ENCODE data around the gene NEBL. TPM values are rescaled to one million over a fixed set of nuclear protein-coding genes. Genes with fewer than 3 reads are reported as not detected.

The NEBL gene
- total RNA-seq, 2 experiments from 2014 or later: 0.07 to 0.34 TPM

- H3K27ac Mint-ChIP-seq: no peak overlapping the region
- H3K4me1 Mint-ChIP-seq (ENCODE audit: low read depth): no peaks in the 10 kb centered on the region
- H3K4me3 Mint-ChIP-seq: no peak overlapping the region
- ATAC-seq: no peak
- CTCF ChIA-PET: no interaction called here
- POLR2A ChIA-PET: no interaction called here
- H3K9me3 Mint-ChIP-seq: peaks cover 5% of the 10 kb centered on the region
- H3K36me3 Mint-ChIP-seq (ENCODE audit: low read depth): no peaks in the 10 kb centered on the region
- no peak for DNase-seq
- no peak for TF ChIP-seq CTCF (IDR thresholded peaks at IDR 0.05)
- no peaks in the 10 kb centered on the region for H3K27me3 Mint-ChIP-seq
- intact Hi-C loops (cut with micrococcal nuclease): no loop called here
Measured at GRCh38 chr10:20935931-20936330, 38.8 kb upstream of the NEBL start.

- intact Hi-C loops (cut with micrococcal nuclease): no loop called here
- DNase-seq (no peak), ATAC-seq (no peak)
- CTCF ChIA-PET: no interaction called here
- Mint-ChIP-seq H3K27ac (no peak overlapping the region), H3K9me3 (peaks cover 5% of the 10 kb centered on the region), H3K36me3 (ENCODE audit: low read depth) (no peaks in the 10 kb centered on the region), H3K4me1 (ENCODE audit: low read depth) (no peaks in the 10 kb centered on the region), H3K4me3 (no peak overlapping the region), H3K27me3 (no peaks in the 10 kb centered on the region)
- POLR2A ChIA-PET: no interaction called here
- TF ChIP-seq CTCF (IDR thresholded peaks at IDR 0.05): no peak
Measured at GRCh38 chr10:20935301-20935700, 38.2 kb upstream of the NEBL start.

- no peak overlapping the region for H3K27ac Mint-ChIP-seq
- no peaks in the 10 kb centered on the region for H3K36me3 Mint-ChIP-seq (ENCODE audit: low read depth)
- no peak for TF ChIP-seq CTCF (IDR thresholded peaks at IDR 0.05)
- H3K4me3 Mint-ChIP-seq: no peak overlapping the region
- H3K27me3 Mint-ChIP-seq: no peaks in the 10 kb centered on the region
- no peak for DNase-seq
- intact Hi-C loops (cut with micrococcal nuclease): no loop called here
- no peaks in the 10 kb centered on the region for H3K4me1 Mint-ChIP-seq (ENCODE audit: low read depth)
- H3K9me3 Mint-ChIP-seq: peaks cover 3% of the 10 kb centered on the region
- no peak for ATAC-seq
- ChIA-PET CTCF (no interaction called here), POLR2A (no interaction called here)
Measured at GRCh38 chr10:20933705-20934104, 36.6 kb upstream of the NEBL start.

GRCh38 chr10:20932606-20933126, 35.6 kb upstream of the NEBL start:
- H3K36me3 Mint-ChIP-seq (ENCODE audit: low read depth): no peaks in the 10 kb centered on the region
- CTCF ChIA-PET: no interaction called here
- no peaks in the 10 kb centered on the region for H3K9me3 Mint-ChIP-seq
- no peaks in the 10 kb centered on the region for H3K27me3 Mint-ChIP-seq
- H3K27ac Mint-ChIP-seq: no peak overlapping the region
- intact Hi-C loops (cut with micrococcal nuclease): no loop called here
- POLR2A ChIA-PET: no interaction called here
- no peak for TF ChIP-seq CTCF (IDR thresholded peaks at IDR 0.05)
- H3K4me1 Mint-ChIP-seq (ENCODE audit: low read depth): no peaks in the 10 kb centered on the region
- ATAC-seq (no peak), DNase-seq (no peak)
- H3K4me3 Mint-ChIP-seq: no peak overlapping the region

- no peak for ATAC-seq
- Mint-ChIP-seq H3K27ac (no peak overlapping the region), H3K4me3 (no peak overlapping the region)
Measured at GRCh38 chr10:20931156-20931795, 34.2 kb upstream of the NEBL start.

More at GRCh38 chr10:20931156-20931795, 34.2 kb upstream of the NEBL start:
- Mint-ChIP-seq H3K9me3 (no peaks in the 10 kb centered on the region), H3K27me3 (no peaks in the 10 kb centered on the region), H3K36me3 (ENCODE audit: low read depth) (no peaks in the 10 kb centered on the region), H3K4me1 (ENCODE audit: low read depth) (no peaks in the 10 kb centered on the region)
- no peak for DNase-seq
- intact Hi-C loops (cut with micrococcal nuclease): no loop called here
- ChIA-PET POLR2A (no interaction called here), CTCF (no interaction called here)
- no peak for TF ChIP-seq CTCF (IDR thresholded peaks at IDR 0.05)
